Stimulated activated CD4-positive, alpha-beta T cell treated with anti-CD3 and anti-CD28 coated beads, Interleukin-15, amount 100 ng/mL, for 48 hours (primary cell): ENCODE measurements around the gene CYP3A7.
A peak's percentile ranks its signal among the peaks of the same experiment; 100 is the strongest.
"Not testable (repeated sequence)": the region's sequence is repeated elsewhere in the genome, so short reads cannot be mapped to it uniquely, and the experiment has no call there.

ENCODE experiments used
- DNase-seq, 2 donors: peaks; one replicate each; pipeline ENCODE4 v3.0.0-alpha.2; 2020; ENCODE audit warnings: low read depth in 2 of 2

CYP3A7 gene

DNA sequence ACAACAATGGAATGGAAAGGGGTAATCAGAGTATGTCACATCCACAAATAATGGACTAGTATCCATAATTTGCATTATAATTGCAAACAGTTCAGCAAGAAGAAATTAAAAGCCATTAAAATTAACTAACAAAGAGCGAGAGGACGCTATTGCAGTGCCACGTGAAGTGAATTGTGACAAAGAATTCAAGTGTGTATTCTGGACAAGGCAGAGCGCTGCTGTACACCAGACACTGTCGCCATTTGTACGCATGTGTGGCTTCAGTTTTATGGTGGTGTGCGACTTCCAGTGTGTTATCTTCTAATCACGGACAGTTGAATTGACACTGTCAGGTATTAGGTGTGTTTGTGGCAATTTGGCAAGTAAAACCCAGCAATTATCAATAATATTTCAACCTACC lies 66.5 kb downstream of the CYP3A7 start:
- DNase-seq = no peak

DNA sequence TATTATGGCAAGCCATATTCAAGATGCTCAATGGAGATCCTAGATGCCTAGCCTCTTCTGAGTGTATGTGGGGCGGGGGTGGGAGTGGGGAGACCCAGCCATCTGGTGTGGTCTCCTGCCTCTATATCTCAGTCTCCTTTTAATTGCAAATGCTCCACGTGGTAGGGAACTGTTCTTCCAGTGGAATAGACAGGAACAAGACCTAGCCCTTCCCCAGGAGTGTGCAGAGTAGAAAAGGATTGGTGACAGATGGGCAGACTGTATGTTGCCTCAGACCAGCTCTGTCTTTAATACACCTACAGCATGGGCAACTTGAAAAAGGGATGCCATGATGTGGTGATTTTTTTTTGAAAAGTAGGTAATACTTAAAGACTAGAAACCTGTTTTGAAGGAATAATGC lies 67.8 kb downstream of the CYP3A7 start:
- DNase-seq = no peak

DNA sequence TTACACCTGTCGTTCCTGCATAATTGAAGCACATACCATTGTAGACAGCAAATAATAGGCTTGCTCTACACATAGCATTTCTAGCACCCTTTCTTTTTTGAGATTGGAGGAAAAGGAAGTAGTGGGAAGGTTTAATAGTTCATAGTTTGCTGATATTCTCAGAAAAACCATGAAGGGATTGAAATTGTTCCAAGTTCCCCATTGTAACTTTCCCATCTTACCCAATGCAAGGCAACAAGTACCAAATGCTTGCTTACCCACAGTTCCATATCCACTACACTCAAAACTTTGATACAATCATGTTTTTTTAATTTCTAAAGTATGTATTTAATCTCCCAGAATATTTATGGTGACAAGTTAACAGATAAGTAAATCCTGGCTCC lies 69.0 kb downstream of the CYP3A7 start:
- no peak for DNase-seq

DNA sequence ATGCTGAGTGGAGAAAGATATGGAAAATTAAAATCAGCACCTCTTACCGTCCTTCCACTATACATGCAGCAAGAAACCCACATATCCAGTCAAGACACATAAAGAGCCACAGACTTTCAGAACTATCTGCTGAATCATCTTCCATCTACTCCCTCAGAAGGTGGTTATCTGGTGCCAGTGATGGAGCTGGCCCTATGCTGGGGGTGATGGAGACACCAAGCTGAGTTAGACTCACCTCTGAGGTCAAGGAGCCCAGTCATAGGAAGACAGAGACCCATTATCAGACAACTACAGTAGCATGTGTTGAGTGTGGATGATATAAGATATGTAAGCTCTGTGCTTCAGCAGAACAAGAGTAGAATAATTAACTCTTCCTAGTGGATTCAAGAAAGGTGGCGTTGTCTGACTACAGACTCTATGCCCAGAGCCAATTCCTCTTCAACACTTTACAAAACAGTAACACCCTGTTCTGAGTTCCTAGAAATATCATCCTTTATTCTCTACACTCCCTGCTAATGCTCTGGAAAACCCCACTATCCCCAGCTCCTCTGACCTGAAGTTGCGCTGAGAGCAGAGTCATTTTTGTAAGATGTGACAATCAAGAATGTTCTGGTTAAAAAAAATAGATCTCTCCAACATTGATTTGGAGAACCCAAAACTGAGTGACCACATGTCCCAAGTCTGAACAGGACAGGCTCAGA lies 69.5 kb downstream of the CYP3A7 start:
- DNase-seq = peak in 1 of 2 donors; percentile 10

DNA sequence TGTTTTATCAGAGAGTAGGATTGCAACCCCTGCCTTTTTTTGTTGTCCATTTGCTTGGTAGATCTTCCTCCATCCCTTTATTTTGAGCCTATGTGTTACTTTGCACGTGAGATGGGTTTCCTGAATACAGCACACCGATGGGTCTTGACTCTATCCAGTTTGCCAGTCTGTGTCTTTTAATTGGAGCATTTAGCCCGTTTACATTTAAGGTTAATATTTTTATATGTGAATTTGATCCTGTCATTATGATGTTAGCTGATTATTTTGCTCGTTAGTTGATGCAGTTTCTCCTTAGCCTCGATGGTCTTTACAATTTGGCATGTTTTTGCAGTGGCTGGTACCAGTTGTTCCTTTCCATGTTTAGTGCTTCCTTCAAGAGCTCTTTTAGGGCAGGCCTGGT lies 77.1 kb downstream of the CYP3A7 start:
- DNase-seq = not testable (repeated sequence)
